ENCODE data around the gene MANSC4. TPM values are rescaled to one million over a fixed set of nuclear protein-coding genes. Genes with fewer than 3 reads are reported as not detected.

Gene MANSC4
- total and polyA plus RNA-seq, 2 donors (not counting 1 experiment from before 2014, with no cell fraction given), result 0.17 TPM; not detected in 1

GRCh38 chr12:27756670-27757195 is 23.3 kb downstream of the MANSC4 start:
- Histone ChIP-seq H3K9me3 (ENCODE audit: control insufficient read depth, insufficient read depth, low read depth, low read length) (no peaks in the 10 kb centered on the region), H3K4me2 (ENCODE audit: extremely low read depth, insufficient read depth, low read length) (no peak overlapping the region), H3K36me3 (ENCODE audit: control insufficient read depth, insufficient read depth, low read length) (peaks cover 2% of the 10 kb centered on the region), H3K4me3 (replicated peaks in 1 of 4; ENCODE audit: control extremely low read depth in 1 of 4, insufficient read depth in 1 of 4, low read depth in 3 of 4, low read length in 4 of 4) (no peak overlapping the region), H3K79me2 (ENCODE audit: control insufficient read depth, insufficient read depth, low read length) (no peaks in the 10 kb centered on the region), H3K27me3 (ENCODE audit: control insufficient read depth, insufficient read depth, low read length) (no peaks in the 10 kb centered on the region), H2AFZ (ENCODE audit: low read length) (no peak overlapping the region), H4K20me1 (ENCODE audit: control insufficient read depth, extremely low read depth, insufficient read depth, low read length) (no peaks in the 10 kb centered on the region), H3K9ac (ENCODE audit: insufficient read depth, low read length) (no peak overlapping the region), H3K4me1 (ENCODE audit: control insufficient read depth, extremely low read depth, insufficient read depth, low read length) (no peaks in the 10 kb centered on the region), H3K27ac (ENCODE audit: insufficient read depth, low read length) (no peak overlapping the region)
- no peak for DNase-seq (ENCODE audit: low read depth in 2 of 2)
- TF ChIP-seq CTCF (conservative IDR thresholded peaks at IDR 0.05 in 1 of 2, IDR thresholded peaks at IDR 0.05 in 1 of 2; ENCODE audit: low read depth in 1 of 2, low read length in 2 of 2) (no peak), EZH2 (IDR thresholded peaks at IDR 0.05; ENCODE audit: low read length, missing control alignments) (no peak)

GRCh38 chr12:27754795-27755194 is 25.2 kb downstream of the MANSC4 start:
- no peak overlapping the region for H3K4me3 ChIP-seq (replicated peaks in 1 of 4; ENCODE audit: control extremely low read depth in 1 of 4, insufficient read depth in 1 of 4, low read depth in 3 of 4, low read length in 4 of 4)
- no peak overlapping the region for H3K27ac ChIP-seq (ENCODE audit: insufficient read depth, low read length)
- no peaks in the 10 kb centered on the region for H3K4me1 ChIP-seq (ENCODE audit: control insufficient read depth, extremely low read depth, insufficient read depth, low read length)
- H3K9me3 ChIP-seq (ENCODE audit: control insufficient read depth, insufficient read depth, low read depth, low read length), result no peaks in the 10 kb centered on the region
- no peaks in the 10 kb centered on the region for H3K27me3 ChIP-seq (ENCODE audit: control insufficient read depth, insufficient read depth, low read length)
- H3K9ac ChIP-seq (ENCODE audit: insufficient read depth, low read length), result no peak overlapping the region
- H3K79me2 ChIP-seq (ENCODE audit: control insufficient read depth, insufficient read depth, low read length), result no peaks in the 10 kb centered on the region
- DNase-seq (ENCODE audit: low read depth in 2 of 2), result no peak
- no peak overlapping the region for H3K4me2 ChIP-seq (ENCODE audit: extremely low read depth, insufficient read depth, low read length)
- no peak for TF ChIP-seq EZH2 (IDR thresholded peaks at IDR 0.05; ENCODE audit: low read length, missing control alignments)
- TF ChIP-seq CTCF (conservative IDR thresholded peaks at IDR 0.05 in 1 of 2, IDR thresholded peaks at IDR 0.05 in 1 of 2; ENCODE audit: low read depth in 1 of 2, low read length in 2 of 2), result no peak
- peaks cover 4% of the 10 kb centered on the region for H3K36me3 ChIP-seq (ENCODE audit: control insufficient read depth, insufficient read depth, low read length)
- no peak overlapping the region for H2AFZ ChIP-seq (ENCODE audit: low read length)
- H4K20me1 ChIP-seq (ENCODE audit: control insufficient read depth, extremely low read depth, insufficient read depth, low read length), result no peaks in the 10 kb centered on the region

GRCh38 chr12:27751386-27752047 is 28.5 kb downstream of the MANSC4 start:
- no peak for DNase-seq (ENCODE audit: low read depth in 2 of 2)
- H3K79me2 ChIP-seq (ENCODE audit: control insufficient read depth, insufficient read depth, low read length), result no peaks in the 10 kb centered on the region
- no peak overlapping the region for H3K4me2 ChIP-seq (ENCODE audit: extremely low read depth, insufficient read depth, low read length)
- H3K36me3 ChIP-seq (ENCODE audit: control insufficient read depth, insufficient read depth, low read length), result peaks cover 4% of the 10 kb centered on the region
- TF ChIP-seq CTCF (conservative IDR thresholded peaks at IDR 0.05 in 1 of 2, IDR thresholded peaks at IDR 0.05 in 1 of 2; ENCODE audit: low read depth in 1 of 2, low read length in 2 of 2), result no peak
- no peaks in the 10 kb centered on the region for H4K20me1 ChIP-seq (ENCODE audit: control insufficient read depth, extremely low read depth, insufficient read depth, low read length)
- no peaks in the 10 kb centered on the region for H3K9me3 ChIP-seq (ENCODE audit: control insufficient read depth, insufficient read depth, low read depth, low read length)
- no peak overlapping the region for H2AFZ ChIP-seq (ENCODE audit: low read length)
- no peak overlapping the region for H3K4me3 ChIP-seq (replicated peaks in 1 of 4; ENCODE audit: control extremely low read depth in 1 of 4, insufficient read depth in 1 of 4, low read depth in 3 of 4, low read length in 4 of 4)
- no peaks in the 10 kb centered on the region for H3K27me3 ChIP-seq (ENCODE audit: control insufficient read depth, insufficient read depth, low read length)
- no peak overlapping the region for H3K27ac ChIP-seq (ENCODE audit: insufficient read depth, low read length)
- peaks cover 4% of the 10 kb centered on the region for H3K4me1 ChIP-seq (ENCODE audit: control insufficient read depth, extremely low read depth, insufficient read depth, low read length)
- no peak overlapping the region for H3K9ac ChIP-seq (ENCODE audit: insufficient read depth, low read length)
